Prostate gland (tissue), 2 donors: Measurements from ENCODE around the gene RPE65. TPM values are rescaled to one million over a fixed set of nuclear protein-coding genes. Genes with fewer than 3 reads are reported as not detected.

Experiments used
- DNase-seq: peaks from one replicate; pipeline ENCODE4 v3.0.0-alpha.2; 2019; ENCODE audit warnings: low spot score
- H3K27ac ChIP-seq, 2 donors: fragments of 200-600 bp; sonication (generic); 2 replicates each; pipeline ENCODE4 v1.5.1; 2017 to 2019
- H3K27me3 ChIP-seq: fragments of 200-600 bp; sonication (generic); replicated peaks from 2 replicates; pipeline ENCODE4 v1.5.1; 2019; ENCODE audit not compliant: insufficient read depth
- H3K36me3 ChIP-seq, 2 donors: fragments of 200-600 bp; sonication (generic); 1 replicate in 1 of 2; 2 replicates in 1 of 2; pipeline versions ENCODE4 v1.5.1 to v1.8.1; 2017 to 2019
- H3K4me1 ChIP-seq: fragments of 200-600 bp; sonication (generic); replicated peaks from 2 replicates; pipeline ENCODE4 v1.5.1; 2019
- H3K4me3 ChIP-seq, 2 donors: fragments of 200-600 bp; sonication (generic); 2 replicates each; pipeline ENCODE4 v1.5.1; 2017 to 2019
- H3K9me3 ChIP-seq: fragments of 200-600 bp; sonication (generic); 2 replicates; pipeline ENCODE4 v1.5.1; 2017
- CTCF ChIP-seq, 4 experiments: fragments of 200-600 bp in 2 of 4; fragments of 450-650 bp in 2 of 4; sonication (generic) in 2 of 4; IDR thresholded peaks; 1 replicate in 3 of 4; 2 replicates in 1 of 4; pipeline ENCODE4 v1.5.1; 2016 to 2019; ENCODE audit warnings: antibody characterized with exemption in 4 of 4, mild to moderate bottlenecking in 2 of 4, moderate library complexity in 2 of 4
- POLR2A ChIP-seq: fragments of 450-650 bp; IDR thresholded peaks from one replicate; pipeline ENCODE4 v1.6.1; 2016; ENCODE audit warnings: antibody characterized with exemption, mild to moderate bottlenecking
- POLR2AphosphoS5 ChIP-seq: sonication (generic); formaldehyde crosslinking; IDR thresholded peaks from one replicate; pipeline ENCODE4 v1.6.1; 2017; ENCODE audit warnings: antibody characterized with exemption
- WGBS: methylation state at CpG from one replicate; pipeline ENCODE4 v1.1.5; 2018; 5-methylcytosine and 5-hydroxymethylcytosine counted together
- intact Hi-C: fragments of 100-400 bp; cut with DNase I; formaldehyde crosslinking; loops from one replicate; pipeline ENCODE4 v1.14.2; 2022
- total RNA-seq, 2 donors: library from RNA; depleted of rRNA; stranded (reverse); fragments of >200 nt; gene quantifications; one replicate each; pipeline ENCODE4 v1.1.0, GENCODE V29; 2016

The RPE65 gene
- total RNA-seq, 2 donors from 2014 or later: 0.57 to 0.91 TPM

GRCh38 chr1:68442822-68443556, 6.8 kb downstream of the RPE65 start:
- intact Hi-C loops: no loop called here
- H3K4me1 ChIP-seq: no peaks in the 10 kb centered on the region
- no peak overlapping the region for H3K4me3 ChIP-seq
- no peaks in the 10 kb centered on the region for H3K36me3 ChIP-seq
- H3K9me3 ChIP-seq: no peaks in the 10 kb centered on the region
- DNase-seq: no peak
- 42% methylated on average over 5 of the region's 5 CpGs for WGBS
- TF ChIP-seq CTCF (IDR thresholded peaks at IDR 0.05): peak in 3 of 4 experiments; percentile 6 to 36 (median 16)
- no peak for TF ChIP-seq POLR2AphosphoS5
- H3K27me3 ChIP-seq: peaks cover 2% of the 10 kb centered on the region
- H3K27ac ChIP-seq: no peak overlapping the region

- WGBS: 63% methylated on average over 4 of the region's 4 CpGs
- H3K27ac ChIP-seq: no peak overlapping the region
- H3K36me3 ChIP-seq: no peaks in the 10 kb centered on the region
- no peaks in the 10 kb centered on the region for H3K9me3 ChIP-seq
- DNase-seq: no peak
- no peak overlapping the region for H3K4me3 ChIP-seq
- TF ChIP-seq POLR2AphosphoS5 (no peak), CTCF (IDR thresholded peaks at IDR 0.05) (no peak), POLR2A (no peak)
- H3K27me3 ChIP-seq: no peaks in the 10 kb centered on the region
- intact Hi-C loops: no loop called here
- no peaks in the 10 kb centered on the region for H3K4me1 ChIP-seq
Observed at GRCh38 chr1:68442006-68442405, 7.7 kb downstream of the RPE65 start.

- no peak for DNase-seq
- H3K9me3 ChIP-seq: no peaks in the 10 kb centered on the region
- no peaks in the 10 kb centered on the region for H3K36me3 ChIP-seq
- no peak for TF ChIP-seq POLR2AphosphoS5
- TF ChIP-seq POLR2A: no peak
- TF ChIP-seq CTCF (IDR thresholded peaks at IDR 0.05): no peak
- no peak overlapping the region for H3K27ac ChIP-seq
- intact Hi-C loops: no loop called here
- H3K4me3 ChIP-seq: no peak overlapping the region
- H3K4me1 ChIP-seq: no peaks in the 10 kb centered on the region
- 33% methylated on average over 3 of the region's 3 CpGs for WGBS
- no peaks in the 10 kb centered on the region for H3K27me3 ChIP-seq
Observed at GRCh38 chr1:68438310-68438709, 11.4 kb downstream of the RPE65 start.

GRCh38 chr1:68433395-68433794, 16.4 kb downstream of the RPE65 start:
- WGBS: 67% methylated on average over 2 of the region's 2 CpGs
- no peaks in the 10 kb centered on the region for H3K4me1 ChIP-seq
- intact Hi-C loops: no loop called here

More at GRCh38 chr1:68433395-68433794, 16.4 kb downstream of the RPE65 start:
- H3K36me3 ChIP-seq: no peaks in the 10 kb centered on the region
- TF ChIP-seq POLR2A (no peak), POLR2AphosphoS5 (no peak), CTCF (IDR thresholded peaks at IDR 0.05) (no peak)
- H3K27me3 ChIP-seq: no peaks in the 10 kb centered on the region
- H3K27ac ChIP-seq: no peak overlapping the region
- no peaks in the 10 kb centered on the region for H3K9me3 ChIP-seq
- DNase-seq: no peak
- H3K4me3 ChIP-seq: no peak overlapping the region
